HG03342 (cell line): Measurements from ENCODE around the gene ENO1.

ENCODE experiments used
- ATAC-seq: cut with Tn5 transposase; IDR thresholded peaks from one replicate; pipeline ENCODE4 v1.9.1; 2021; ENCODE audit warnings: mild to moderate bottlenecking, moderate library complexity; ENCODE audit not compliant: unreplicated experiment

Gene ENO1

DNA sequence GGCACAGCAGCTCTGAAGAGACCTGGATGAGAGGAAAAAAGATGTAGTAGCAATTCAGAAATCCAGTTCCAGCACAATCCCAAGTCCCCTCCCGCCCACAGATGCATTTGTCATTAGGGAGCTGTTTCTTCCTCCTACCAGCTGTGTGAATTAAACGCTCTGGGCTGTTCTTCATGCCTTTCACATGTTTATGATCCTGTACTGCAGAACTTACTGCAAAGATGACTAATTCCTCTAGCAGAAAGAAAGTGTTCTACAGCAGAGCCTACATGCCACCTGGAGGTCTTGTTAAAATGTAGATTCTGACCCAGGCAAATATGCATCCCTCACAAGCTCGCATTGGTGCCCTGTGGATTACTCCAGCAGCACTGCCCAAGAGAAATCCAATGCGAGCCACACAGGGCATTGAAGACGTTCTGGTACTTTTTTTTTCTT, 6.5 kb downstream of the ENO1 start:
- ATAC-seq = no peak

DNA sequence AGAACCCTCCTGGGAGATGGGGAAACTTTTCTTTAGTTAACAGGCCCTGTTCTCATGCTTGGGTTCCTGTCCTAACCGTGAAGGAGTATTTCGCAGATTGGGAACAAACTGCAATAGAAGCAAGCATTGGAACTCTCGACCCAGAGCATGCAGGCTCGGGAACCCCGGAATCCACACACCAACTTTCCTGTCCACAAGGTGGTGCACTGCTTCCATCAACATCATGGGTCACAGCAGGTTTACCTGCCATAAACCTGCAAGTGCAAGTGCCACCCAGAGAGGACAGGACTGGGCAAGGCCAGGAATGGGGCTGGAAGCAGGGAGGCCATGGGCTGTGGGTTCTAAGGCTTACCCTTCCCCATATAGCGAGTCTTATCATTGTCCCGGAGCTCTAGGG, 6.9 kb downstream of the ENO1 start:
- ATAC-seq = no peak

DNA sequence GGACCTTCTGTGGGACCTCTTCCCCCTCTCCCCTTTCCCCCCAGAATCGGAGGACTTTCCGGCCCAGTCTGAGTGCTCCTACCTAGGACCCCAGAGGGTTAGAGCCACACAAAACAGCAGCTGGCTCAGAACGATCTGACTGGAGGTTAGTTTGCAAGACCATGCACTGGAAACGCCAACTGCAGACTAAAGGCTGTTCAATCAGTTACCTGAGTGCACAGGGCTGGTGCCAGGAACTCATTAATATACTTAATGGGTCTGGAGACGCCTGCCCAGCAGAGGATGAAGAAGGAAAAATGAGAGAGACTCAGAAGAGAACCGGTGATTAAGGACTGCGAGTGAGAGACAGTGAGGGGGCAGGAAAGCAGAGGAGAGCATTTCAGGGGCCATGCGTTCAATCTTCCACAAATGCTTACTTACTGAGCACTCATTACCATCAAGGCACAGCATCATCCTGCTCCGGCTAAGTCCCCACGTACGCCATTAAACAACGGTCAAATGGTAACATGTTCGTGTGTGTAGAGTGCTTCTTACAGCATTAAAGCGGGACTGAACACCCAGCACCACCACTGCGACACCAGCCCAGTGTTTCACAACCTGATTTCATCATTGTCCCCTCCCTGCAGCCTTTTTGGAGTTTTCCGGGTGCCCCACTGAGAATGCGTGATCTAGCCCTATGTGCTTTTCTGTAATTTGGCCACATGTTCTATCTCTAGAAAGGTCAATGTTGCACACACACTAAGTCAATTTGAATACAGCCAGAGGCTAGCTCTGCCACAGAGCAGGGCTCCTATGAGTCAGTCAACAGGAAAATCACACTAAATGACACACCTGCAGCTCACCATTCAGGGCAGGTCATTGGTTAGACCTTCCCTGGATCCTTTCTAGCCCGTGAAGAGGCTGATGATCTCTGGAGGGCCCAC, 7.6 kb downstream of the ENO1 start:
- no peak for ATAC-seq

DNA sequence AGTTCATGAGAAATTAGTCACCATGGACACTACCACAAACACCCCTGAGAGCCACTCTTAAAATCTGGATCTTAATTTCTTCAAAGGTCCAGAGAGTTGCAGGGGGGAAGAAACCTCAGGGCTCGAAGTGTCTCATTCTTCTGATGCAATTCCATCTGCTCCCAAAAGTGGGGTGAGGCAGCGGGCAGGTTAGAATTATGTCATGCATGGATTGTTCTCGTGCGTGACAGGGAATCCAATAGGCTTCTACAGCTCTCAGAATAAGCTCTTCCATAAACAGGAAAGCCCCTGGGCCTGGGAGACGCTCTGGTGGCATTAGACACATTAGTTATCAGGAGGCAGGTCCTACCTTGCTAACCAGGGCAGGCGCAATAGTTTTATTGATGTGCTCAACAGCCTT, 8.4 kb downstream of the ENO1 start:
- no peak for ATAC-seq

DNA sequence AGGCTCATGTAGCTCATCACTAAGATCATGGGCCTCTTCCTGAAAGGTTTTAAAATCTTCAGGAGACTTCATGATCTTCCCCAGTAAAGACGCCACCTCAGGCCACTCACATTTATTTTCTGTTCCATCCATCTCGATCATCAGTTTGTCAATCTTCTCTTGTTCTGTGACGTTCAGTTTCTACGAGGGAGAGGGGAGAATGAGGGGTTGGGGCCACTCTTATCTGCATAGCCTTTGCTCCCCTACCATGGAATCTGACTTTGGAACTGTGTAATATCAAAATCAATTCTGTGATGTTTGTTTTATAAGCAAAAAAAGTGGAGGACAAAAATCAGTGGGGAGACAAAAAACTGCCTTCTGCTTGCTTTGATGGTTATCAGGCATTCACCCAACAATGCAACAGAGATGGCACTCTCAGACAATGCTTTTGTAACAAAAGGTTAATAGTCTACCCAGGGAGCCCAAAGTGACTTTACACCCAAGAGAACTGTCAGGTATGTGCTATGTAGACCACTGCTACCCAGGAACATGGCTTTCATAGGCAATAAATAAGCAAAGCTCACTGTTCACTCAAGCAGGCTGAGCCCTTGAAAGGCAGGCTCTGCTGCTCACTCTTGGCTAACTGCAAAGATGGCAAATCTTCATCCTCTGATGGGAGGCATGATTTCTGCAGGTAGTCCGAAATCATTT, 10.5 kb downstream of the ENO1 start:
- no peak for ATAC-seq

DNA sequence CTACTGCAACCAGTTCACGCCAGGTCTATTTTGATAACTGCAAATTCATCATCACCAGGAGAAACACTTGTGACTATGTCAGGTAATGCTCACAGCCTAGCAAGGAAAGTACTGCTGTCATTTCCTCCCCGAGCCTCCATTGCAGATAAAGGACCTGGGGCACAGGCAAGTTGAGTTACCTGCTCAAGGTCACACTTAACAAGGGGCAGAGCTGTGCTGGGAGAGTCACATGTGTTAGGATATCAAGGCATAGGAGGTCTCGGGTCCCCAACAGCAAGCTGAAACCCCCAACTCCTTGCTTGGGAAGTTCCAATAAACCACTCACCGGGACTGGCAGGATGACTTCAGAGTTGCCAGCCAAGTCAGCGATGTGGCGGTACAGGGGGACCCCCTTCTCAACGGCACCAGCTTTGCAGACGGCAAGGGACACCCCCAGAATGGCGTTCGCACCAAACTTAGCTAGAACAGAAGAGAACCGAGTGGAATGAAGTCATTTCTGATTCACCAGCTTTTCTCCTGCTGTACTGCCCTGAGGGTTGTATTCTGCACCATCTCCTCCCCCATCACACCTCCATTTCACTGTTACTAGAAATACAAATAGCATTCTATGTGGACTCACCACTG, 11.6 kb downstream of the ENO1 start:
- ATAC-seq = no peak

DNA sequence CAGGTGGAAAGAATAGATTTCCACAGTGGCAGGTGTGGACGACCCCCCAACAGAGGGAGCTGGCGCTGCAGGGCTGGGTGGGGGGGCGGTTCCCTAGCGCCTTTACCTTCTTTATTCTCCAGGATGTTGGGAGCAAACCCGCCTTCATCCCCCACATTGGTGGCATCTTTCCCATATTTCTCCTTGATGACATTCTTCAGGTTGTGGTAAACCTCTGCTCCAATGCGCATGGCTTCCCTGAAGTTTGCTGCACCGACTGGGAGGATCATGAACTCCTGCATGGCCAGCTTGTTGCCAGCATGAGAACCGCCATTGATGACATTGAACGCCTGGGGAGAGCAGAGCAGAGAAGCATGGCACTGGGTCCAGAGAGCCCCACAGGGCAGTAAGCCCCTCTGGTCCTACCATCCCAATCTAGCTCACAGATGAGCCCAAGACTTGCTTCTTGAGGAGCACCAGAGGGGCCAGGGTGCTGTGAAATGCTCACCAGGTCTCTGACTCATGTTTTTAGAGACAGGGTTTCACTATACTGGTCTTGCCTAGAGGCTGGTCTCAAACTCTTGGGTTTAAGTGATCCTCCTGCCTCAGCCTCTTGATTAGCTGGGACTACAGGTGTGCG, 12.2 kb downstream of the ENO1 start:
- no peak for ATAC-seq

DNA sequence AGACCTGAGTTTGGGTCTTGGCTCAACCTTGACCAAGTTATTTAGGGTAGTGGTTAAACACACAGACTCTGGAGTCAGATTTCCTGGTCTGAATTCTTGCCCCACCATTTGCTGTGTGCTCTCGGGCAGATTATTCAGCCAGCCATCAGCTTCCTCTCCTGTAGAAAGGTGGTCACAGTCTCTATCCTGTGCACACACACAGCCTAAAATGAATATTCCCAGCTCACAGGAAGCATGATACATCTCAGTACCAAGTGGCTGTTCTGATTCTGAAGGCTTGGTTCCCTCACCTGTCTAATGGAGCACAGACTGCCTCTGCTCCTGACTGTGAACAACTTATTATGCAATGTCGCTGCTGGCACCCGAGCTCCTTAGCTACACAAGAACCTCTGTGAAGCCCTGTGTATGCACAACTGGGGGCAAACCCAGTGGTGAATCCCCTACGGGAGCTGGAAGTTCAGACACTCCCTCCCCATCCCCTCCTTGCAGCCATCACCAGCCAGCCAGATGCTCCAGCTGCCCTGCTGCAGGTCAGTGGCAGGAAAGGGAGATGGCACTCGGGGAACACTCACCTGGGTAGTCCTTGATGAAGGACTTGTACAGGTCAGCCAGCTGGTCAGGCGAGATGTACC, 13.7 kb downstream of the ENO1 start:
- ATAC-seq = no peak

DNA sequence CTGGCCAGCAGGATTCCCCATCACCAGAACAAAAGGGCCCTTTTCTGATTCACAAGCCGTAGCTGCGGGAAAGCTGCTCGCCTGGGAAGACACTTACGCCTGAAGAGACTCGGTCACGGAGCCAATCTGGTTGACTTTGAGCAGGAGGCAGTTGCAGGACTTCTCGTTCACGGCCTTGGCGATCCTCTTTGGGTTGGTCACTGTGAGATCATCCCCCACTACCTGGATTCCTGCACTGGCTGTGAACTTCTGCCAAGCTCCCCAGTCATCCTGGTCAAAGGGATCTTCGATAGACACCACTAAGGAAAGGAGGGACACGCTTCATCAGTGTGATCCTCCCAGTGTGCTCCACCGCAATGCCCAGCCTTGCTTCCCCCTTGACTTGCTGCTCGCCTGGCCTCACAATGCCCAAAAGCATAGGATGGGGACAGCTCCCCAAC, 14.7 kb downstream of the ENO1 start:
- ATAC-seq = no peak

DNA sequence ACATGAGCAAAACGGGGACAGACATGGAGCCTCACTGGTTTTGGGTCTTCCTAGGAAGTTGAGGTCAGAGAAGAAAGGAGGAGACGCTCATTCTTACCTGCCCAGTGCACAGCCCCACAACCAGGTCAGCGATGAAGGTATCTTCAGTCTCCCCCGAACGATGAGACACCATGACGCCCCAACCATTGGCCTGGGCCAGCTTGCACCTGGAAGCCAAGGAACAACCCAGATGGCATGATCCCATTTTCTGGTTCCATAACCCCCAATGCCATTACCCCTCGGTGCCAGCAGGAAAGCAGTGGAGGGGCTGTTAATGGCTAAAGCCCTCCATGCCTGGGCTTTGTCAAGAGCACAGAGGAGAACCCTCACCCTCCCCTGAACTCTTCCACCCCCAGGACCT, 15.3 kb downstream of the ENO1 start:
- ATAC-seq = no peak

DNA sequence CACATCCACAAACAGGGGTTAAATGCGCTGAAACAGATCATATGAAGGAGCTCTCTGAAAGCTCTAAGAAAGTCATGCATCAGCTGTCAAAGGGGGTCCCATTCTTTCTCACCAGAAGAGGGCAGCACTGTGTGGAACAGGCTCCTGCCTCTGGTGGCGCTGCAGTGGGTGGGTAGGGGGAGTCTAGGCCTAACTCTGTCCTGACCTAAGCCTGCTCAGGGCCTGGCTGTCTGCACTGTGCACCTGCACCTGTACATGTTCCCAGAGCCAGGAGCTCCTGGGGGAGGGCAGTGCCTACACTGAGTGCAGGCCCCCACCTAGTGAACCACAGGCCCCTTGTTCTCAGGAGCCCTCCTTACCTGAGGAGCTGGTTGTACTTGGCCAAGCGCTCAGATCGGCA, 16.0 kb downstream of the ENO1 start:
- ATAC-seq = no peak

DNA sequence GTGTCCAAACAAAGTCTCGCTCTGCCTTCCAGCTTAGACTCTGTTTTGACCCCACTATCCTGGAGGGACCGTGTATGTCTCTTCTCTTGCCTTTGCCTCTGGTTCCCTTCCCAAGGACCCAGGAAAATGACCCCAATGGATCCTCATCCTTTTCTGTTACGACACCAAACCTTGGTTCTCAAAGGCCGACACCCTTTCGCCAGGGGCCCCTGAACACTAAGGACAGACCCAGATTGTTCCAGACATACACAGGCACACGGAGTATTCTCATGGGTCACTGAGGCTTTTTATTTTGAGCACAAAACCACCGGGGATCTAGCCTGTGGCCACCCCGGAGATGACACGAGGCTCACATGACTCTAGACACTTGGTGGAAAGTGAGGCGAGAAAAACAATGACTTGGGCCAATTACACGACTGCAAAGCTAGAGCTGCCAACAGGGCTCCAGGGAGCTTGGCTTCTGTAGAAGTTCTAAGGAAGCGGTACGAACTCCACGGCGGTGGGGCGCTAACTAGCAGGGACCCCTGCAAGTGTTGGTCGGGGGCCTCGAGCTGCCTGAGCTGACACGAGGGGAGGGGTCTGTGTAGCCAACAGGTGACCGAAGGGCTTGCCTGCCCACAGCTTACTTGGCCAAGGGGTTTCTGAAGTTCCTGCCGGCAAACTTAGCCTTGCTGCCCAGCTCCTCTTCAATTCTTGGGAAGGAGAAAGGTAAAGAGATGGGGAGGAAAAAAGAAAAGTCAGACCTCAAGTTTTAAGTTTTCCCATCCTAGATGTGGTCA, 17.6 kb downstream of the ENO1 start:
- no peak for ATAC-seq

DNA sequence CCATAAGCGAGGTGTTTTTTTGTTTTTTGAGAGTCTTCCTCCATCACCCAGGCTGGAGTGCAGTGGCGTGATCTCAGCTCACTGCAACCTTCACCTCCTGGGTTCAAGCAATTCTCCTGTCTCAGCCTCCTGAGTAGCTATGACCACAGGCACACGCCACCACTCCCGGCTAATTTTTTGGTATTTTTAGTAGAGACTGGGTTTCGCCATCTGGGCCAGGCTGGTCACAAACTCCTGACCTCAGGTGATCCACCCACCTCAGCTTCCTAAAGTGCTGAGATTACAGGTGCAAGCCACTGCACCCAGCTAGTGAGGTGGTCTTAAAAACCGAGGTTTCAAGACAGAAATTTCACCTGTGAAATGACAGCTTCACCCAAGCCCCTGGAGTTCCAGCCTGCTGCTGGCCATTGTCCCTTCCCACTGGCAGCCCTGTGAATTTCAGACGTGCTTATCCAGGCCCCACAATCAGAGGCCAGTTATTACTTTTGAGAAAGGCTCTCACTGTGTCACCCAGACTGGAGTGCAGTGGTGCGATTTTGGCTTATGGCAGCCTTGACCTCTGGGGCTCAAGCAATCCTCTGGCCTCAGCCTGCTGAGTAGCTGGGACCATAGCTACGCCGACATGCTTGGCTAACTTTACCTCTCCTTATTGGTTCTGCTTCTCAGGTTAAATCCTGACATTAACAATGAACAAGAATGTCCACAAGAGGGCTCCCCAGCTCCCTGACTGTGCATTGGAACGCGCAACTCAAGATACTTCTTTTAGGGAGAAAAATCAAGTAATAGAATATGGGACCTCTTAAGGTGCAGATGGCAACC, 19.4 kb downstream of the ENO1 start:
- ATAC-seq = no peak

DNA sequence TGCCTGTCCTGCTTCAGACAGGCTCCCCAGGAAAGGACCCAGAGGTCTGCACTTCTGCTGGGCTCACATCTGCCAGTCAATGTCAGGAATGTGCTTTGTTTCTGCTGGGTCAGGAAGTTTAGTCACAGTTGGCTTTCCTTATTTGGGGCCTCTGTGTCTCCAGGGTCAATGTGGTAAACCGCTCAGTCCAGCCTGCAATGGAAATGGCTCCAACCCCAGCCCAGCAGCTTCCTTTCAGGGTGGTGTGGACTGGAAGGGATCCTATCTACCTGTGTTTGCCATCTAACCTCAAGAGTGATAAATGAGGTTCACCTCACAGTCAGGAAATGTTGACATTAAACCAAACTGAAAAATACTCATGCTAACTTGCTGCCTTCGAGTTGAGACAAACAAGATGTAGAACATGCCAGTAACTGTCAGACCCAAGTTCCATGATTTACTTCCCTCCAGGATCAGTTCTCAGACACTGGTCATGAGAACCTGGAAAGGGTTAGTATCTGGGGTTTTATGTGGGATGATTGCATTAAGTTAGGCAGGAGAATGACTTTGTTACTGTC, 20.3 kb downstream of the ENO1 start:
- ATAC-seq = no peak

DNA sequence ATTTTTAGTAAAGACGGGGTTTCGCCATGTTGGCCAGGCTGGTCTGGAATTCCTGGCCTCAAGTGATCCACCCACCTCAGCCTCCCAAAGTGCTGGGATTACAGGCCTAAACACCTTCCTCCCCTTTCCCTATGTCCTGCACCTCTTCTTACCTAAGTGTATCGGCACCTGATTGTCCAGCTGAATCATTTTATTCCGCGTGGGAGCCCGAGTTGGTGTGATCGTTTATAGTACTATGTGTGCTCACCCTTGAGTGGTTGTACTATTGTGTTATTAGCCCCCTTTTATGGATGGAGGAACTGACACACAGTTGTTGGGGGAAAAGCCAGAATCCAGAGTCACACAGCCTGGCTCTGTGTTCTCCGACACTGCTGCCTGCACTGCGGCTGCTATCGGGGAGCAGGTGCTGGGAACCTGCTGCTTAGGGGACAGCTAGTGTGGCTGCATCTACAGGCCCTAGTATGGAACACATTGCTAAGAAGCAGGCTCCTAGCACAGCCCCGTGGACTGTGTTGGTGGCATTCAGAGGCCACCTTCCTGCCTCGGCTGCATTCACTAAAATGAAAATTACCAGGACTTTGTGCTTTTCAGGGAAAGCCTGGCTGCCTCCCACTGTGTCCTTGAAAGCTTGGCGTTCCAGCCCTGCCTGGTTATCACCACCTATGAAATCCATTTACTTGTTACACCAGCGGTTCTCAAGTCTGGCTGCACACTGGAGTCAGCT, 21.6 kb downstream of the ENO1 start:
- ATAC-seq = no peak

DNA sequence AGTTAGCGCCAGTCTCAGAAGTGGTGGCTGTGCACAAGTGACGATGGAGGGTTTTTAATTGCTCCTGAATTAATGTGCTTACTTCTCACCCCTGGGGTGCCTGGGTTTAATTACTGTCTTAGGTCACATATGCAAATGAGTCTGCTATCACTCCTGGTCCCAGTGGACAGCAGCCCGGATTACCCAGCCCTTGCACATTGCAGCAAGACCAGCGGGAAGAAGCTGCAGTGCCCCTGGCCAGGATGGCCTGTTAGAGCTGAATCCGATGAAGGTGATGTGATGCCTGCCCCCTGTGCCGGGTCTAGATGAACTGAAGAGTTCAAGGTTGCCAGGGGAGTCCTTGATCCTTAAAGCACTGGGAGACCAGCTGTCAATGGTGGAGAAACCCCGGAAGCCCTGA, 24.2 kb downstream of the ENO1 start:
- ATAC-seq = no peak

DNA sequence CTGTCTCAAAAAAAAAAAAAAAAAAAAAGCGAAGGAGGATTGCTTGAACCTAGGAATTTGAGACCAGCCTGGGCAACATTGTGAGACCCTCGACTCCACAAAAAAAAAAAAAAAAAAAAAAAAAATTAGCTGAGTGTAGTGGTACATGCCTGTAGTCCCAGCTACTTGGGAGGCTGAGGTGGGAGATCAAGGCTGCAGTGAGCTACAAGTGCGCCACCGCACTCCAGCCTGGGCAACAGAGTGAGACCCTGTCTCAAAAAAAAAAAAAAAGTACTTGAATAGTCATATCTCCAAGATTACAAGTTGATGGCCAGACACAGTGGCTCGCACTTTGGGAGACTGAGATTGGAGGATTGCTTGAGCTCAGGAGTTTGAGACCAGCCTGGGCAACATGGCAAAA, 27.4 kb downstream of the ENO1 start:
- no peak for ATAC-seq

DNA sequence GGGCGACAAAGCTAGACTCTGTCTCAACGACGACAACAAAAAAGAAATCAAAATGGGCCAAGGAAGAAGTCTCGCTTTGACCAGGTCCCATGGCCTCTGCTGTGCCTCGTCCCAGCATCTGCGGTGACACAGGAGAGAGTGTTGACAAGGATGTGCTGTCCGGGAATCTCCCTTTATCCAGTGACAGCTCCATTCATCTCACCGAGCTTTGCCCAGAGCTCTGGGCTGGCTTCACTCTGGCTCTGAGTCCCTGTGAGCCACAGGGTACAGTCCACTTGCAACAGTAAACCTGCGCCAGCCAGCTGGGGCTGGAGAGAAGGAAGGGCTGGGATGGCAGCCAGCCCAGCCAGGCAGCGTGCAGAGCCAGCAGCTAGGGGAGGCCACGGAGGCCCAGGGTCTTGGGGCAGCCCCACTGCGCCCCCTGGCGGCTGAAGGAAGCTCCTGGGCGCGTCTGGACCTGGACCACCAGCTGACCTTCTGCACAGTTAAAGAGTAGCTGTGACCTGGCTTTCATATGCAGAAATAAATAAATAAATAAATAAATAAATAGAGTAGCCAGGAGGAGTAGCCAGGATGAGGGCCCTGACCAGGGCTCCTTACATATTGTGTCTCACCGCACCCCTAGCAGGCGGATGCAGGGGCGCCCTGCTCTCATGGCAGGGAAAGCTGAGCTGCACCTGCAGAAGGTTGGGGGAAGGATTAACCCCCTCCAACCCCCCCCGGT, 29.7 kb downstream of the ENO1 start:
- peak; percentile 62 for ATAC-seq
